Sigmoid colon (tissue), 4 donors: ENCODE measurements around the gene E2F7.

ENCODE experiments used
- EP300 ChIP-seq, 4 donors: sonication (generic); formaldehyde crosslinking; IDR thresholded peaks; one replicate each; pipeline ENCODE4 v1.6.1; 2017; ENCODE audit warnings: antibody characterized with exemption in 4 of 4
- POLR2A ChIP-seq, 2 donors: fragments of 450-650 bp; IDR thresholded peaks; one replicate each; pipeline ENCODE4 v1.6.1; 2016; ENCODE audit warnings: antibody characterized with exemption in 2 of 2, mild to moderate bottlenecking in 2 of 2, moderate library complexity in 2 of 2
- POLR2AphosphoS5 ChIP-seq, 4 donors: sonication (generic); formaldehyde crosslinking; IDR thresholded peaks; one replicate each; pipeline ENCODE4 v1.6.1; 2017; ENCODE audit warnings: antibody characterized with exemption in 4 of 4
- TF ChIP-seq, protein P1 (sequence below), 4 experiments: fragments of 450-650 bp in 3 of 4; fragments of 200-600 bp in 1 of 4; IDR thresholded peaks; one replicate each; pipeline ENCODE4 v1.5.1; 2016 to 2019; ENCODE audit warnings: antibody characterized with exemption in 4 of 4, mild to moderate bottlenecking in 3 of 4, moderate library complexity in 2 of 4

DNA sequence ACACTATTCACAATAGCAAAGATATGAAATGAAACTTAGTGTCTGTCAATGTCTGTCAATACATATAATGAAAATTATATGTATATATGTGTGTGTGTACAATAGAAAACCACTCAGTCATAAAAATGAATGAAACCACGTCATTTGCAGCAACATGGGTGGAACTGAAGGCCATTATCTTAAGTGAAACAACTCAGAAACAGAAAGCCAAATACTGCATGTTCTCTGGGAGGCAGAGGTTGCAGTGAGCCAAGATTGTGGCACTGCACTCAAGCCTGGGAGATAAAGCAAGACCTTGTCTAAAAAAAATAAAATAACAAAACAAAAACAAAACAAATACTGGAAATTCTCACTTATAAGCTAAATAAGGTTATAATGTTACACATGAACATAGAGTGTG is 16.7 kb upstream of the E2F7 start:
- TF ChIP-seq, protein P1, sequence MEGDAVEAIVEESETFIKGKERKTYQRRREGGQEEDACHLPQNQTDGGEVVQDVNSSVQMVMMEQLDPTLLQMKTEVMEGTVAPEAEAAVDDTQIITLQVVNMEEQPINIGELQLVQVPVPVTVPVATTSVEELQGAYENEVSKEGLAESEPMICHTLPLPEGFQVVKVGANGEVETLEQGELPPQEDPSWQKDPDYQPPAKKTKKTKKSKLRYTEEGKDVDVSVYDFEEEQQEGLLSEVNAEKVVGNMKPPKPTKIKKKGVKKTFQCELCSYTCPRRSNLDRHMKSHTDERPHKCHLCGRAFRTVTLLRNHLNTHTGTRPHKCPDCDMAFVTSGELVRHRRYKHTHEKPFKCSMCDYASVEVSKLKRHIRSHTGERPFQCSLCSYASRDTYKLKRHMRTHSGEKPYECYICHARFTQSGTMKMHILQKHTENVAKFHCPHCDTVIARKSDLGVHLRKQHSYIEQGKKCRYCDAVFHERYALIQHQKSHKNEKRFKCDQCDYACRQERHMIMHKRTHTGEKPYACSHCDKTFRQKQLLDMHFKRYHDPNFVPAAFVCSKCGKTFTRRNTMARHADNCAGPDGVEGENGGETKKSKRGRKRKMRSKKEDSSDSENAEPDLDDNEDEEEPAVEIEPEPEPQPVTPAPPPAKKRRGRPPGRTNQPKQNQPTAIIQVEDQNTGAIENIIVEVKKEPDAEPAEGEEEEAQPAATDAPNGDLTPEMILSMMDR (IDR thresholded peaks at IDR 0.05), result no peak
- no peak for TF ChIP-seq POLR2A (IDR thresholded peaks at IDR 0.05)
- no peak for TF ChIP-seq EP300 (IDR thresholded peaks at IDR 0.05)
- no peak for TF ChIP-seq POLR2AphosphoS5 (IDR thresholded peaks at IDR 0.05)
